T-helper 17 cell (primary cell): ENCODE results near the gene CD5L. TPM values are rescaled to one million over a fixed set of nuclear protein-coding genes. Genes with fewer than 3 reads are reported as not detected.

Experiments used
- ATAC-seq: fragments of 150-1000 bp; cut with Tn5 transposase; 2 replicates; pipeline ENCODE4 v1.10.0; 2021; ENCODE audit warnings: mild to moderate bottlenecking, moderate library complexity
- DNase-seq, 3 donors: peaks; one replicate each; pipeline versions ENCODE4 v3.0.0 to v3.0.0-alpha.2; 2020 to 2021
- H3K9me3 ChIP-seq: one replicate; pipeline ENCODE4 v1.7.0; 2013; ENCODE audit warnings: low read length, mild to moderate bottlenecking; ENCODE audit not compliant: control insufficient read depth, poor library complexity, severe bottlenecking
- H3K27ac Mint-ChIP-seq: one replicate; pipeline ENCODE4 v1.8.0; 2022; ENCODE audit warnings: mild to moderate bottlenecking, moderate library complexity, mixed read lengths
- H3K27me3 Mint-ChIP-seq: one replicate; pipeline ENCODE4 v1.8.0; 2022; ENCODE audit warnings: mixed read lengths
- H3K36me3 Mint-ChIP-seq: one replicate; pipeline ENCODE4 v1.8.0; 2022; ENCODE audit warnings: low read depth, mixed read lengths
- H3K4me1 Mint-ChIP-seq: one replicate; pipeline ENCODE4 v1.8.0; 2022; ENCODE audit warnings: mild to moderate bottlenecking, mixed read lengths
- H3K4me3 Mint-ChIP-seq: one replicate; pipeline ENCODE4 v1.8.0; 2022; ENCODE audit warnings: mild to moderate bottlenecking, moderate library complexity, mixed read lengths
- total RNA-seq, 4 donors: library from RNA in 2 of 4; stranded (reverse) in 2 of 4; gene quantifications; one replicate each; pipeline ENCODE4 v1.2.3 and lab custom pipeline; 2022 to 2026

CD5L gene
- total RNA-seq, 2 donors from 2014 or later = not detected

GRCh38 chr1:157785248-157785647 is 56.4 kb downstream of the CD5L start:
- no peaks in the 10 kb centered on the region for H3K4me1 Mint-ChIP-seq
- H3K36me3 Mint-ChIP-seq = no peaks in the 10 kb centered on the region
- no peaks in the 10 kb centered on the region for H3K9me3 ChIP-seq
- DNase-seq = no peak
- no peak overlapping the region for H3K4me3 Mint-ChIP-seq
- no peak overlapping the region for H3K27ac Mint-ChIP-seq
- ATAC-seq = no peak
- peaks cover 11% of the 10 kb centered on the region for H3K27me3 Mint-ChIP-seq

GRCh38 chr1:157784801-157785200 is 56.8 kb downstream of the CD5L start:
- Mint-ChIP-seq H3K4me3 (no peak overlapping the region), H3K27ac (no peak overlapping the region), H3K27me3 (peaks cover 11% of the 10 kb centered on the region), H3K4me1 (no peaks in the 10 kb centered on the region), H3K36me3 (no peaks in the 10 kb centered on the region)
- no peak for ATAC-seq
- H3K9me3 ChIP-seq = no peaks in the 10 kb centered on the region
- DNase-seq = no peak

GRCh38 chr1:157782931-157783330 is 58.7 kb downstream of the CD5L start:
- no peaks in the 10 kb centered on the region for H3K9me3 ChIP-seq
- H3K36me3 Mint-ChIP-seq = no peaks in the 10 kb centered on the region
- no peak for DNase-seq
- H3K4me3 Mint-ChIP-seq = no peak overlapping the region
- no peaks in the 10 kb centered on the region for H3K4me1 Mint-ChIP-seq
- H3K27ac Mint-ChIP-seq = no peak overlapping the region
- peaks cover 11% of the 10 kb centered on the region for H3K27me3 Mint-ChIP-seq
- no peak for ATAC-seq

- H3K27ac Mint-ChIP-seq = no peak overlapping the region
- H3K9me3 ChIP-seq = no peaks in the 10 kb centered on the region
- DNase-seq = no peak
- no peak overlapping the region for H3K4me3 Mint-ChIP-seq
- peaks cover 11% of the 10 kb centered on the region for H3K27me3 Mint-ChIP-seq
- H3K36me3 Mint-ChIP-seq = no peaks in the 10 kb centered on the region
- H3K4me1 Mint-ChIP-seq = no peaks in the 10 kb centered on the region
- no peak for ATAC-seq
These were observed 60.6 kb downstream of the CD5L start for GRCh38 chr1:157781048-157781447.

Other genes starting within 250 kb of the CD5L start
- gene FCRL4, start 243.7 kb downstream of the CD5L start, total RNA-seq = not detected
- gene FCRL3, start 141.0 kb downstream of the CD5L start, total RNA-seq = 1 to 10 TPM; 3.4 to 8.8 TPM
- 1 to 10 TPM in 1 of 2 donors, under 1 TPM in 1; 0.44 to 3.9 TPM for gene FCRL2, start 64.7 kb downstream of the CD5L start, total RNA-seq
- gene FCRL1, start 21.7 kb downstream of the CD5L start, total RNA-seq = 10 to 100 TPM in 1 of 2 donors, 1 to 10 TPM in 1; 1.0 to 22.4 TPM
- gene KIRREL1, start 151.8 kb upstream of the CD5L start, total RNA-seq = not detected